ENCODE data around the gene VGLL1. TPM values are rescaled to one million over a fixed set of nuclear protein-coding genes. Genes with fewer than 3 reads are reported as not detected.

The VGLL1 gene
- total RNA-seq, 1 experiment from 2014 or later, result not detected

- no peak overlapping the region for H3K9ac ChIP-seq (ENCODE audit: low read length)
- BruUV-seq (replicated peaks), result no TSS peak
- no peak overlapping the region for H2AFZ ChIP-seq (ENCODE audit: low read depth, low read length, poor library complexity, severe bottlenecking)
- H3K27me3 ChIP-seq (ENCODE audit: insufficient read depth, low read length), result no peaks in the 10 kb centered on the region
- no peaks in the 10 kb centered on the region for H4K20me1 ChIP-seq (ENCODE audit: insufficient read depth)
- H3K9me3 ChIP-seq (ENCODE audit: control insufficient read depth in 1 of 2, insufficient read depth in 1 of 2, low read depth in 1 of 2, low read length in 2 of 2), result no peaks in the 10 kb centered on the region
- intact Hi-C loops (cut with micrococcal nuclease), result loop anchor here (1.0 to 5.0 kb wide), 2 partner anchors 80 to 549 kb away; partner anchors contain the start of gene HTATSF1
- no peaks in the 10 kb centered on the region for H3K79me2 ChIP-seq (ENCODE audit: insufficient read depth, low read length)
- no peak overlapping the region for H3K4me3 ChIP-seq (replicated peaks in 1 of 2; ENCODE audit: low read depth in 1 of 2, low read length in 2 of 2)
- peak; percentile 24 for DNase-seq (ENCODE audit: low read depth, low spot score)
- no peaks in the 10 kb centered on the region for H3K9me2 ChIP-seq (ENCODE audit: insufficient read depth)
- peak; percentile 99 for ATAC-seq
- ChIA-PET RAD21 (ENCODE audit: low non-redundant PET in 1 of 2, low total read pairs in 2 of 2, uncharacterized antibody in 2 of 2, unreplicated experiment in 2 of 2) (no interaction called here), CTCF (no interaction called here), POLR2A (no interaction called here)
- H3K4me2 ChIP-seq (ENCODE audit: low read length), result peak overlapping the region; percentile 29
- TF ChIP-seq SP1 (IDR thresholded peaks at IDR 0.05; ENCODE audit: low read depth) (no peak), ZBTB33 (IDR thresholded peaks at IDR 0.05; ENCODE audit: extremely low read depth, insufficient replicate concordance, low read length) (no peak), RAD21 (IDR thresholded peaks at IDR 0.05; ENCODE audit: low read depth) (peak; percentile 61), TCF7L2 (IDR thresholded peaks at IDR 0.05; ENCODE audit: borderline replicate concordance, extremely low read depth, insufficient read depth, insufficient read length) (no peak)
- TF ChIP-seq, protein P1, sequence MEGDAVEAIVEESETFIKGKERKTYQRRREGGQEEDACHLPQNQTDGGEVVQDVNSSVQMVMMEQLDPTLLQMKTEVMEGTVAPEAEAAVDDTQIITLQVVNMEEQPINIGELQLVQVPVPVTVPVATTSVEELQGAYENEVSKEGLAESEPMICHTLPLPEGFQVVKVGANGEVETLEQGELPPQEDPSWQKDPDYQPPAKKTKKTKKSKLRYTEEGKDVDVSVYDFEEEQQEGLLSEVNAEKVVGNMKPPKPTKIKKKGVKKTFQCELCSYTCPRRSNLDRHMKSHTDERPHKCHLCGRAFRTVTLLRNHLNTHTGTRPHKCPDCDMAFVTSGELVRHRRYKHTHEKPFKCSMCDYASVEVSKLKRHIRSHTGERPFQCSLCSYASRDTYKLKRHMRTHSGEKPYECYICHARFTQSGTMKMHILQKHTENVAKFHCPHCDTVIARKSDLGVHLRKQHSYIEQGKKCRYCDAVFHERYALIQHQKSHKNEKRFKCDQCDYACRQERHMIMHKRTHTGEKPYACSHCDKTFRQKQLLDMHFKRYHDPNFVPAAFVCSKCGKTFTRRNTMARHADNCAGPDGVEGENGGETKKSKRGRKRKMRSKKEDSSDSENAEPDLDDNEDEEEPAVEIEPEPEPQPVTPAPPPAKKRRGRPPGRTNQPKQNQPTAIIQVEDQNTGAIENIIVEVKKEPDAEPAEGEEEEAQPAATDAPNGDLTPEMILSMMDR (IDR thresholded peaks at IDR 0.05 in 2 of 3, conservative IDR thresholded peaks at IDR 0.05 in 1 of 3; ENCODE audit: borderline replicate concordance in 1 of 3, insufficient read depth in 1 of 3, low read depth in 2 of 3, low read length in 2 of 3), result peak; percentile 41 to 80 (median 61); a peak in 5 of 6 replicates
- no peaks in the 10 kb centered on the region for H3K36me3 ChIP-seq (ENCODE audit: control insufficient read depth in 1 of 2, insufficient read depth in 2 of 2, low read length in 2 of 2)
- H3K27ac ChIP-seq (ENCODE audit: low read depth, low read length), result no peak overlapping the region
- 0 out of 4 replicates have a peak, but pooled peaks cover 0 to 4% of the 10 kb centered on the region in 2 experiments for H3K4me1 ChIP-seq (ENCODE audit: control insufficient read depth in 1 of 2, insufficient read depth in 2 of 2, low read length in 2 of 2)
Observed at GRCh38 chrX:136577552-136577951, 45.5 kb downstream of the VGLL1 start.
